Stimulated activated CD4-positive, alpha-beta T cell treated with anti-CD3 and anti-CD28 coated beads, TNF-alpha, amount 100 ng/mL, for 1 hour (primary cell): ENCODE results near the gene PXT1.

Experiments used
- DNase-seq, 3 donors: peaks; one replicate each; pipeline ENCODE4 v3.0.0-alpha.2; 2020; ENCODE audit warnings: low read depth in 3 of 3, low spot score in 1 of 3

Gene PXT1

GRCh38 chr6:36347621-36348020, 95.0 kb downstream of the PXT1 start:
- no peak for DNase-seq

- no peak for DNase-seq
Measured at GRCh38 chr6:36346486-36347273, 96.0 kb downstream of the PXT1 start.

GRCh38 chr6:36345681-36346466, 96.8 kb downstream of the PXT1 start:
- DNase-seq, result no peak

GRCh38 chr6:36343109-36343680, 99.5 kb downstream of the PXT1 start:
- no peak for DNase-seq

GRCh38 chr6:36340618-36341454, 101.8 kb downstream of the PXT1 start:
- peak; percentile 8 to 75 (median 40) for DNase-seq
